Trophoblast cell (in vitro differentiated cells and primary cell): Measurements from ENCODE around the gene PTCH2.

Source experiments
- DNase-seq, 2 donors: peaks; one replicate each; pipeline ENCODE4 v3.0.0-alpha.2; 2016
- H2AFZ ChIP-seq: 2 replicates; pipeline ENCODE4 v1.6.1; 2013; ENCODE audit warnings: low read length, moderate library complexity, mild to moderate bottlenecking; ENCODE audit not compliant: insufficient read depth, poor library complexity
- H2AK5ac ChIP-seq: 2 replicates; pipeline ENCODE4 v1.6.1; 2013; ENCODE audit warnings: mild to moderate bottlenecking, low read length
- H2BK120ac ChIP-seq: 2 replicates; pipeline ENCODE4 v1.6.1; 2013; ENCODE audit warnings: low read length, mild to moderate bottlenecking, moderate library complexity; ENCODE audit not compliant: insufficient read depth, poor library complexity
- H2BK12ac ChIP-seq: 2 replicates; pipeline ENCODE4 v1.6.1; 2013; ENCODE audit warnings: mild to moderate bottlenecking, low read length, moderate library complexity
- H2BK5ac ChIP-seq: 2 replicates; pipeline ENCODE4 v1.6.1; 2013; ENCODE audit warnings: low read length, low read depth, moderate library complexity, mild to moderate bottlenecking; ENCODE audit not compliant: poor library complexity
- H3K14ac ChIP-seq: 2 replicates; pipeline ENCODE4 v1.6.1; 2013; ENCODE audit warnings: mild to moderate bottlenecking, low read length
- H3K18ac ChIP-seq: 2 replicates; pipeline ENCODE4 v1.6.1; 2013; ENCODE audit warnings: mild to moderate bottlenecking, low read length
- H3K23ac ChIP-seq: 2 replicates; pipeline ENCODE4 v1.6.1; 2013; ENCODE audit warnings: low read length
- H3K27ac ChIP-seq: 2 replicates; pipeline ENCODE4 v1.5.1; 2013; ENCODE audit warnings: low read depth, mild to moderate bottlenecking, inconsistent platforms, low read length, moderate library complexity
- H3K27me3 ChIP-seq: 2 replicates; pipeline ENCODE4 v1.6.1; 2013; ENCODE audit warnings: inconsistent platforms, mild to moderate bottlenecking, low read length, moderate library complexity; ENCODE audit not compliant: insufficient read depth
- H3K36me3 ChIP-seq, 2 experiments: 1 replicate in 1 of 2; 2 replicates in 1 of 2; pipeline ENCODE4 v1.6.1; 2013; ENCODE audit warnings: low read length in 2 of 2, mild to moderate bottlenecking in 2 of 2, moderate library complexity in 1 of 2; ENCODE audit not compliant: insufficient read depth in 2 of 2, control insufficient read depth in 1 of 2
- H3K4ac ChIP-seq: 2 replicates; pipeline ENCODE4 v1.6.1; 2013; ENCODE audit warnings: low read depth, mild to moderate bottlenecking, low read length, moderate library complexity
- H3K4me1 ChIP-seq, 2 experiments: 1 replicate in 1 of 2; 2 replicates in 1 of 2; pipeline ENCODE4 v1.6.1; 2013; ENCODE audit warnings: low read length in 2 of 2, mild to moderate bottlenecking in 2 of 2, moderate library complexity in 1 of 2; ENCODE audit not compliant: insufficient read depth in 2 of 2, control insufficient read depth in 1 of 2
- H3K4me2 ChIP-seq: 2 replicates; pipeline ENCODE4 v1.6.1; 2013; ENCODE audit warnings: inconsistent platforms, mild to moderate bottlenecking, low read length, moderate library complexity
- H3K4me3 ChIP-seq: 2 replicates; pipeline ENCODE4 v1.5.1; 2013; ENCODE audit warnings: mild to moderate bottlenecking, low read depth, low read length, inconsistent platforms
- H3K79me1 ChIP-seq: one replicate; pipeline ENCODE4 v1.6.1; 2013; ENCODE audit warnings: low read length
- H3K79me2 ChIP-seq: 2 replicates; pipeline ENCODE4 v1.6.1; 2013; ENCODE audit warnings: low read length, mild to moderate bottlenecking; ENCODE audit not compliant: control insufficient read depth, insufficient read depth, poor library complexity
- H3K9ac ChIP-seq: 2 replicates; pipeline ENCODE4 v1.6.1; 2013; ENCODE audit warnings: mild to moderate bottlenecking, low read length
- H3K9me3 ChIP-seq: 2 replicates; pipeline ENCODE4 v1.6.1; 2013; ENCODE audit warnings: low read depth, mild to moderate bottlenecking, control low read depth, inconsistent platforms, low read length; ENCODE audit not compliant: insufficient read depth
- H4K12ac ChIP-seq: 2 replicates; pipeline ENCODE4 v1.6.1; 2013; ENCODE audit warnings: low read depth, mild to moderate bottlenecking, low read length, moderate library complexity
- H4K8ac ChIP-seq: 2 replicates; pipeline ENCODE4 v1.6.1; 2013; ENCODE audit warnings: low read depth, mild to moderate bottlenecking, low read length, moderate library complexity
- H4K91ac ChIP-seq: one replicate; pipeline ENCODE4 v1.6.1; 2013; ENCODE audit warnings: low read depth, mild to moderate bottlenecking, low read length, moderate library complexity
- WGBS: extraction: QIAGEN DNeasy Blood & Tissue Kit; methylation state at CpG from one replicate; pipeline ENCODE4 v1.1.7; 2013; ENCODE audit warnings: missing lambda C conversion rate; ENCODE audit not compliant: insufficient read length, insufficient coverage; ENCODE audit errors: extremely low coverage; 5-methylcytosine and 5-hydroxymethylcytosine counted together

The PTCH2 gene

DNA sequence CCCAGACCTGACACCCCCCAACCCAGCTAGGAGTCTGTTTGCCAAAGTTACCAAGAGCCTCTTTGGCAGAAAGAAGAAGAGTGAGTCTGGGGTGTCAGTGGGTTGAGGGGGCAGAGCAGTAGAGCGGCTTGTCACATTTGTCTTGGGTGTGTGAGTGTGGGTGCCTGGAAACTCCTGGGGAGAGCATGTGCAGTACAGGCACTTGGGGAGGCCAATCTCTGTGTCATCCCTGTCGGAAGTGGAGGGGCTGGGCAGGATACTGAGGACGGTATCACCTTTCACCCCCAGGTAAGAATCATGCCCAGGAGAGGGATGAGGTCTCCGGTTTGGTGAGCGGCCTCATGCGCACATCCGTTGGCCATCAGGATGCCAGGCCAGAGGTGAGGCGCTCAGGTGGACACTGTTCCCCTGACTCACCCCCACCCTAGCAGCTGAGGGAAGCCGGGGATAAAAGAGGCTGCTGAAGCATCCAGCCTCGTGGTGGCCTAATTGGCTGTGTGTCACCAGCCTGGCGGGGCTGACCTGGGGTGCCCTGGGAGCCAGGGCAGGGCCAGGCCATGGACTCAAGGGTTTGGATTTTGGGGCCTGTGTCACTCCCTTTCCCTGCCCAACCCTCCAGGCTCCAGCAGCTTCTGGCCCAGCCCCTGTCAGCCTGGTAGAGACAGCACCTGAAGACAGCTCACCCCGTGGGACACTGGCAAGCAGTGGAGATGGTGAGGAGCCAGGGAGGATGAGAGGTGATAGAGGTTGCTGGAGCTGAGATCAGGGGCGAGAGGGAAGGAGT is 39.5 kb downstream of the PTCH2 start:
- WGBS: no CpG with 5 or more reads among the region's 13 CpGs

GRCh38 chr1:44803062-44803311 is 40.1 kb downstream of the PTCH2 start:
- H2AFZ ChIP-seq: no peak overlapping the region

More for the DNA sequence above, 39.5 kb downstream of the PTCH2 start:
- Histone ChIP-seq H3K79me2 (peaks cover 27% of the 10 kb centered on the region), H2BK12ac (peak overlapping the region; percentile 33), H3K27ac (no peak overlapping the region), H2BK5ac (no peak overlapping the region), H4K91ac (no peak overlapping the region), H3K18ac (peak overlapping the region; percentile 25), H3K4ac (no peak overlapping the region), H4K8ac (no peak overlapping the region), H3K79me1 (peaks cover 37% of the 10 kb centered on the region), H3K4me1 (peaks cover 44% of the 10 kb centered on the region in 2 experiments), H3K36me3 (peaks cover 44% of the 10 kb centered on the region in 2 experiments), H4K12ac (no peak overlapping the region), H2AK5ac (no peak overlapping the region), H2AFZ (no peak overlapping the region), H2BK120ac (no peak overlapping the region), H3K27me3 (no peaks in the 10 kb centered on the region), H3K9me3 (no peaks in the 10 kb centered on the region), H3K14ac (no peak overlapping the region), H3K23ac (no peak overlapping the region), H3K9ac (no peak overlapping the region), H3K4me2 (no peak overlapping the region), H3K4me3 (no peak overlapping the region)
- peak in 1 of 2 donors; percentile 33 for DNase-seq

DNA sequence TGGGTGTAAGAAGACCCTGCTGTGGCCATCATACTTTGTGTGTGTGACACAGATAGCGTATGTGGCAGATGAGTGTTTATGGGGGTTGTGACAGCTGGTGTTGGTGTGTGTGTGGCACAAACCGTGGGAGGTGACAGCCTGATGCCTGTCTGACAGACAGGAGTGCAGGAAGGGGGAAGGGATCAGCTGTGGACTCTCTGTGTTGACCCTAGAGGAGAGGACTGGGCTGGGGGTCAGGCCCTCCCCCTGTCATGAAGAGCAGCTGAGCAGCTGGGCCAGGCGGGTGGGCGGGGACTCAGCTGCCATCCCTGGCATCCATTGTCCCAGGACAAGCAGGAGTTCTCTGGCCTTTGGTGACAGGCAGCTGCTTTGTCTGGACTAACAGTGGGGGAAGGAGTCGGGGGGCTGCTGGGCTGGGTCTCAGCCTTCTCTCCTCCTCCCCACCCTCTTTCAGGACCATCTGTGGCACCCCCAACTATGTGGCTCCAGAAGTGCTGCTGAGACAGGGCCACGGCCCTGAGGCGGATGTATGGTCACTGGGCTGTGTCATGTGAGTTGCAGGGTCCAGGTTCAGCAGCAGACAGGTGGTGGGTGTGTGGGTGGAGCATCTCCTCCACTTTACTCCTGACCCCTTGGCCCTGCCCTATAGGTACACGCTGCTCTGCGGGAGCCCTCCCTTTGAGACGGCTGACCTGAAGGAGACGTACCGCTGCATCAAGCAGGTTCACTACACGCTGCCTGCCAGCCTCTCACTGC is 40.6 kb downstream of the PTCH2 start:
- H2BK5ac ChIP-seq: no peak overlapping the region
- peak overlapping the region; percentile 26 for H3K4me3 ChIP-seq
- DNase-seq: peak in 1 of 2 donors; percentile 12
- no peaks in the 10 kb centered on the region for H3K9me3 ChIP-seq
- peaks cover 20% of the 10 kb centered on the region for H3K79me2 ChIP-seq
- peak overlapping the region; percentile 67 for H2AK5ac ChIP-seq
- H3K27me3 ChIP-seq: no peaks in the 10 kb centered on the region
- H3K4me2 ChIP-seq: peak overlapping the region; percentile 51
- peaks cover 27% of the 10 kb centered on the region for H3K79me1 ChIP-seq
- peaks cover 44% of the 10 kb centered on the region in 2 experiments for H3K36me3 ChIP-seq
- H4K8ac ChIP-seq: no peak overlapping the region
- no peak overlapping the region for H3K27ac ChIP-seq
- no CpG with 5 or more reads among the region's 13 CpGs for WGBS
- H3K4me1 ChIP-seq: peaks cover 35% of the 10 kb centered on the region in 2 experiments
- H3K9ac ChIP-seq: peak overlapping the region; percentile 8
- H2BK120ac ChIP-seq: no peak overlapping the region
- peak overlapping the region; percentile 25 for H2BK12ac ChIP-seq
- peak overlapping the region; percentile 24 for H3K4ac ChIP-seq
- H2AFZ ChIP-seq: no peak overlapping the region
- peak overlapping the region; percentile 30 for H3K14ac ChIP-seq
- no peak overlapping the region for H4K12ac ChIP-seq
- H3K23ac ChIP-seq: no peak overlapping the region
- H4K91ac ChIP-seq: peak overlapping the region; percentile 15
- peak overlapping the region; percentile 63 for H3K18ac ChIP-seq

More at GRCh38 chr1:44803062-44803311, 40.1 kb downstream of the PTCH2 start:
- no peak overlapping the region for H4K12ac ChIP-seq
- H2BK12ac ChIP-seq: no peak overlapping the region
- H2BK5ac ChIP-seq: no peak overlapping the region
- no peak overlapping the region for H2BK120ac ChIP-seq
- H3K27me3 ChIP-seq: no peaks in the 10 kb centered on the region
- H3K23ac ChIP-seq: no peak overlapping the region
- H3K9me3 ChIP-seq: no peaks in the 10 kb centered on the region
- peak overlapping the region; percentile 8 for H3K9ac ChIP-seq
- H3K4me1 ChIP-seq: peaks cover 39 to 40% of the 10 kb centered on the region in 2 experiments
- no CpG with 5 or more reads among the region's 9 CpGs for WGBS
- H3K4me2 ChIP-seq: no peak overlapping the region
- no peak for DNase-seq
- no peak overlapping the region for H4K91ac ChIP-seq
- H3K4me3 ChIP-seq: no peak overlapping the region
- peaks cover 32% of the 10 kb centered on the region for H3K79me1 ChIP-seq
- no peak overlapping the region for H3K4ac ChIP-seq
- no peak overlapping the region for H3K18ac ChIP-seq
- H3K79me2 ChIP-seq: peaks cover 23% of the 10 kb centered on the region
- no peak overlapping the region for H2AK5ac ChIP-seq
- H4K8ac ChIP-seq: no peak overlapping the region
- H3K27ac ChIP-seq: no peak overlapping the region
- H3K36me3 ChIP-seq: peaks cover 44% of the 10 kb centered on the region in 2 experiments
- no peak overlapping the region for H3K14ac ChIP-seq

DNA sequence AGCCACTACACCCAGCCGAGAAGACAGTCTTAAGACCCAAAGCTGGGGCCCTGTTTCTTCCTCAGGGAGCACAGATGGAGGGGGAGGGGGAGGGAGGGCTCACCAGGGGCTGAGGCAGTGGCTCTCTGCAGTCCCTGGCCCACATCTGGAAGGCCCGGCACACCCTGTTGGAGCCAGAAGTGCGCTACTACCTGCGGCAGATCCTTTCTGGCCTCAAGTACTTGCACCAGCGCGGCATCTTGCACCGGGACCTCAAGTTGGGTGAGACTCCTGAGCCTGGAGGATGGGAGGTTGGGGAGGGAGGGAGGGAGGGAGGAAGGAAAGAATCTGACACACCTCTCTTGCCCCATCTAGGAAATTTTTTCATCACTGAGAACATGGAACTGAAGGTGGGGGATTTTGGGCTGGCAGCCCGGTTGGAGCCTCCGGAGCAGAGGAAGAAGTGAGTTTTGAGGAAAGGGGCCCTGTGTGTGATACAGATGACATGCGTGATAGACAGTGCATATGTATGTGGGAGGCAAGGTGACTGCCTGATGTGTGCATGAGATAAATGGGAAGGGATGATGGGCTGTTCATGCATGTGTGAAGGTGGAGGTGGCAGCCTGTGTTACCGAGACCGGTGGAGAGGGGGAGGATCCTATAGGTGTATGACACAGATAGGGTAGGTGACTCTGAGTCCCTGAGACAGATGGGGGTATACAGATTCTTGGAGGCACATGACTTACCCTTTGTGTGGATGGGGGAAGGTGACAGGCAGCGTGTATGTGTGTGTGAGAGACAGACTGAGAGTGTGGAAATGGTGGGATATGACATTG is 41.4 kb downstream of the PTCH2 start:
- H2AK5ac ChIP-seq: peak overlapping the region; percentile 67

More for the DNA sequence above, 41.4 kb downstream of the PTCH2 start:
- Histone ChIP-seq H3K79me1 (peaks cover 21% of the 10 kb centered on the region), H3K4me3 (peak overlapping the region; percentile 37), H3K79me2 (peaks cover 17% of the 10 kb centered on the region), H2BK5ac (no peak overlapping the region), H2BK12ac (peak overlapping the region; percentile 25), H3K4ac (peak overlapping the region; percentile 24), H3K9me3 (no peaks in the 10 kb centered on the region), H3K4me2 (peak overlapping the region; percentile 51), H3K4me1 (peaks cover 30% of the 10 kb centered on the region in 2 experiments), H3K36me3 (peaks cover 44% of the 10 kb centered on the region in 2 experiments), H4K8ac (no peak overlapping the region), H4K91ac (peak overlapping the region; percentile 15), H2AFZ (no peak overlapping the region), H4K12ac (no peak overlapping the region), H3K27ac (no peak overlapping the region), H3K18ac (peak overlapping the region; percentile 63), H3K27me3 (no peaks in the 10 kb centered on the region), H2BK120ac (no peak overlapping the region), H3K23ac (no peak overlapping the region), H3K14ac (no peak overlapping the region), H3K9ac (no peak overlapping the region)
- DNase-seq: peak in 1 of 2 donors; percentile 39
- WGBS: no CpG with 5 or more reads among the region's 13 CpGs
